ENCODE data around the gene TECTA. TPM values are rescaled to one million over a fixed set of nuclear protein-coding genes. Genes with fewer than 3 reads are reported as not detected.

TECTA gene
- total RNA-seq, 3 donors from 2014 or later, result 0.20 to 0.82 (median 0.39) TPM

- TF ChIP-seq, protein P1, sequence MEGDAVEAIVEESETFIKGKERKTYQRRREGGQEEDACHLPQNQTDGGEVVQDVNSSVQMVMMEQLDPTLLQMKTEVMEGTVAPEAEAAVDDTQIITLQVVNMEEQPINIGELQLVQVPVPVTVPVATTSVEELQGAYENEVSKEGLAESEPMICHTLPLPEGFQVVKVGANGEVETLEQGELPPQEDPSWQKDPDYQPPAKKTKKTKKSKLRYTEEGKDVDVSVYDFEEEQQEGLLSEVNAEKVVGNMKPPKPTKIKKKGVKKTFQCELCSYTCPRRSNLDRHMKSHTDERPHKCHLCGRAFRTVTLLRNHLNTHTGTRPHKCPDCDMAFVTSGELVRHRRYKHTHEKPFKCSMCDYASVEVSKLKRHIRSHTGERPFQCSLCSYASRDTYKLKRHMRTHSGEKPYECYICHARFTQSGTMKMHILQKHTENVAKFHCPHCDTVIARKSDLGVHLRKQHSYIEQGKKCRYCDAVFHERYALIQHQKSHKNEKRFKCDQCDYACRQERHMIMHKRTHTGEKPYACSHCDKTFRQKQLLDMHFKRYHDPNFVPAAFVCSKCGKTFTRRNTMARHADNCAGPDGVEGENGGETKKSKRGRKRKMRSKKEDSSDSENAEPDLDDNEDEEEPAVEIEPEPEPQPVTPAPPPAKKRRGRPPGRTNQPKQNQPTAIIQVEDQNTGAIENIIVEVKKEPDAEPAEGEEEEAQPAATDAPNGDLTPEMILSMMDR (IDR thresholded peaks at IDR 0.05), result no peak
- ATAC-seq (no peak), DNase-seq (no peak)
- H3K4me1 ChIP-seq (ENCODE audit: low read depth), result no peaks in the 10 kb centered on the region
- H3K36me3 ChIP-seq (ENCODE audit: low read depth), result no peaks in the 10 kb centered on the region
- H3K4me3 ChIP-seq, result no peak overlapping the region
- no peaks in the 10 kb centered on the region for H3K9me3 ChIP-seq
- intact Hi-C loops (cut with DNase I, micrococcal nuclease), result no loop called here
Measured at GRCh38 chr11:121091492-121092152, 9.4 kb upstream of the TECTA start.

GRCh38 chr11:121095561-121095960, 5.5 kb upstream of the TECTA start:
- H3K4me3 ChIP-seq, result no peak overlapping the region
- no peaks in the 10 kb centered on the region for H3K4me1 ChIP-seq (ENCODE audit: low read depth)
- no peaks in the 10 kb centered on the region for H3K36me3 ChIP-seq (ENCODE audit: low read depth)
- no peaks in the 10 kb centered on the region for H3K9me3 ChIP-seq
- DNase-seq (no peak), ATAC-seq (no peak)
- intact Hi-C loops (cut with DNase I, micrococcal nuclease), result no loop called here
- TF ChIP-seq, protein P1 (IDR thresholded peaks at IDR 0.05), result no peak

DNA sequence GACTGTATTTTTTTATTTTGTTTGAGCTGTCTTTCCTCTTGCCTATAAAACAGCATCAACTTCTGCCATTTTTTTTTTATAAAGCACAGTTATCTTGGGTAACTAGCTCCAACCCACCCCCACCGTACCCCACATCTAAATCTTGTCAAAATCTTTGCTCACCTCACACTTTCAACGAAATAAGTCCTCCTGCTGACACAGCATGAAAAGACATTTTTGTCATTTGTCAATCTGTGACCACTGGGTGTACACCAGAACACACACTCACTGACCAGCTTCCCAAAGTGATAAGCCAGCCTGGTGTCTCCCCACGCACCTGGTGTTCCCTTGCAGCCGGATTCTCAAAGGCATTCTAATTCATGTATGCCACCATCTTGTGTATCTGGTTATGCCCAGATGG, 1.7 kb upstream of the TECTA start:
- TF ChIP-seq, protein P1 (IDR thresholded peaks at IDR 0.05), result no peak
- intact Hi-C loops (cut with DNase I, micrococcal nuclease), result no loop called here
- Histone ChIP-seq H3K9me3 (no peaks in the 10 kb centered on the region), H3K4me3 (no peak overlapping the region), H3K4me1 (ENCODE audit: low read depth) (no peaks in the 10 kb centered on the region), H3K36me3 (ENCODE audit: low read depth) (no peaks in the 10 kb centered on the region)
- DNase-seq (no peak), ATAC-seq (no peak)

- Histone ChIP-seq H3K36me3 (ENCODE audit: low read depth) (no peaks in the 10 kb centered on the region), H3K4me3 (no peak overlapping the region), H3K9me3 (no peaks in the 10 kb centered on the region), H3K4me1 (ENCODE audit: low read depth) (no peaks in the 10 kb centered on the region)
- ATAC-seq (no peak), DNase-seq (no peak)
- intact Hi-C loops (cut with DNase I, micrococcal nuclease), result no loop called here
- TF ChIP-seq, protein P1 (IDR thresholded peaks at IDR 0.05), result no peak
Measured at GRCh38 chr11:121099885-121100284, 1.2 kb upstream of the TECTA start.

DNA sequence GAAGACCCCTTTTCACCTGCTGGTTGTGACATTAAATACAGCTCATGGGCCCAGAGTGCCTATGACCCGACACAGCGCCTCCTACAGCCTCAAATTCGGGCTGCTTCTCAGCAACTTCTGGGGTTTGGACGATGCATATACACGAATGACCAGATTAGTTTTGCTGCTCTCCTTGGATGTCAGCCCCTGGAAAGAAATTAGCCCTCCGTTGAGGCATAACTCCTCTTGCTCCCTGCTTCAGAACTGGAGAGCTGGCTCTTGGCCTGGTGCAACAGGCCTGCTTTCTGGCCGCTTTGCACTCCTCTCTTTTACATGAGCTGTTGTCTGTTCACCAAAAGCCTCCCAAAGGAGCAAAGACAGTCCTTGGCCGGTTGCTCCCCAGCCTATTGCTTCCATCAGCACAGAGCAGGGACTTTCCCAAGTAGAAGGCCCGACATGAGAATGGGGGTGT, 3.3 kb downstream of the TECTA start:
- Histone ChIP-seq H3K4me1 (ENCODE audit: low read depth) (no peaks in the 10 kb centered on the region), H3K9me3 (no peaks in the 10 kb centered on the region), H3K4me3 (no peak overlapping the region), H3K36me3 (ENCODE audit: low read depth) (no peaks in the 10 kb centered on the region)
- intact Hi-C loops (cut with DNase I, micrococcal nuclease), result no loop called here
- TF ChIP-seq, protein P1 (IDR thresholded peaks at IDR 0.05), result no peak
- ATAC-seq (no peak), DNase-seq (peak in 1 of 3 donors; percentile 9)
